Measurements from ENCODE around the gene MPIG6B.

- TF ChIP-seq CTCF (IDR thresholded peaks at IDR 0.05; ENCODE audit: low read length), result no peak
- no peak for TF ChIP-seq EZH2 (IDR thresholded peaks at IDR 0.05; ENCODE audit: borderline replicate concordance, low read length)
Measured at GRCh38 chr6:31720196-31720770, 2.9 kb upstream of the MPIG6B start.
